Esophagus muscularis mucosa (tissue), 4 donors: ENCODE measurements around the gene FSD2.

Experiments used
- CTCF ChIP-seq, 3 experiments: fragments of 200-600 bp in 2 of 3; fragments of 450-650 bp in 1 of 3; sonication (generic) in 2 of 3; IDR thresholded peaks; one replicate each; pipeline ENCODE4 v1.5.1; 2017 to 2019; ENCODE audit warnings: antibody characterized with exemption in 3 of 3, mild to moderate bottlenecking in 2 of 3, moderate library complexity in 1 of 3
- EP300 ChIP-seq: sonication (generic); formaldehyde crosslinking; IDR thresholded peaks from one replicate; pipeline ENCODE4 v1.6.1; 2017; ENCODE audit warnings: antibody characterized with exemption
- POLR2A ChIP-seq: fragments of 450-650 bp; IDR thresholded peaks from one replicate; pipeline ENCODE4 v1.6.1; 2017; ENCODE audit warnings: antibody characterized with exemption, moderate library complexity, mild to moderate bottlenecking, low read depth
- POLR2AphosphoS5 ChIP-seq, 2 donors: sonication (generic); formaldehyde crosslinking; IDR thresholded peaks; one replicate each; pipeline ENCODE4 v1.6.1; 2017; ENCODE audit warnings: antibody characterized with exemption in 2 of 2

GRCh38 chr15:82823049-82823448, 17.2 kb upstream of the FSD2 start:
- no peak for TF ChIP-seq POLR2A
- TF ChIP-seq CTCF (IDR thresholded peaks at IDR 0.05) = no peak
- TF ChIP-seq POLR2AphosphoS5 (IDR thresholded peaks at IDR 0.05) = no peak
- no peak for TF ChIP-seq EP300
